Measurements from ENCODE around the gene LYRM1. TPM values are rescaled to one million over a fixed set of nuclear protein-coding genes. Genes with fewer than 3 reads are reported as not detected.

Gene LYRM1
- polyA plus RNA-seq, 1 donor from 2014 or later, result 125 TPM

DNA sequence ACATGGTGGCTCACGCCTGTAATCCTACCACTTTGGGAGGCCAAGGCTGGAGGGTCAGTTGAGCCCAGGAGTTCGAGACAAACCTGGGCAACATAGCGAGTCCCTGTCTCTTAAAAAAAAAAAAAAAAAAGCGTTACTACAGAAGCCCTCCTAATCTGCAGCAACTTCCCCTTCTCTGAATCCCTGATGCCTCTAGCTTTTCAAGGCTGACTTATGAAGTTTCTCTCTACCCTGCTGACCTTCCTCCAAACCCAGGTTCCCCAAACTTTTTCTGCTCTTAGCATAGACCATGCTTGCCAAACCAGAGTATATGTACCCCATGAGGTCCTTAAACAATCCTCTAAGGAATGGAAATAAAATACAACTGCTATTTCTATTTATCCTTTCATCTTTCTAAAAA is 16.4 kb downstream of the LYRM1 start:
- Histone ChIP-seq H3K9ac (ENCODE audit: low read length) (no peak overlapping the region), H4K20me1 (ENCODE audit: insufficient read depth) (no peaks in the 10 kb centered on the region), H2AFZ (ENCODE audit: low read depth, low read length) (no peak overlapping the region), H3K27ac (ENCODE audit: low read length) (no peak overlapping the region), H3K4me3 (ENCODE audit: low read length) (no peak overlapping the region), H3K79me2 (replicated peaks; ENCODE audit: insufficient read depth, low read length) (no peaks in the 10 kb centered on the region), H3F3A (ENCODE audit: insufficient read depth, low read length, poor library complexity, severe bottlenecking) (no peaks in the 10 kb centered on the region), H3K4me2 (ENCODE audit: low read length) (no peak overlapping the region), H3K36me3 (ENCODE audit: insufficient read depth, low read length) (no peaks in the 10 kb centered on the region), H3K9me3 (ENCODE audit: low read length) (no peaks in the 10 kb centered on the region), H3K27me3 (ENCODE audit: insufficient read depth, low read depth, low read length) (no peaks in the 10 kb centered on the region), H3K9me2 (ENCODE audit: insufficient read depth, low read length) (no peaks in the 10 kb centered on the region)
- TF ChIP-seq, protein P1, sequence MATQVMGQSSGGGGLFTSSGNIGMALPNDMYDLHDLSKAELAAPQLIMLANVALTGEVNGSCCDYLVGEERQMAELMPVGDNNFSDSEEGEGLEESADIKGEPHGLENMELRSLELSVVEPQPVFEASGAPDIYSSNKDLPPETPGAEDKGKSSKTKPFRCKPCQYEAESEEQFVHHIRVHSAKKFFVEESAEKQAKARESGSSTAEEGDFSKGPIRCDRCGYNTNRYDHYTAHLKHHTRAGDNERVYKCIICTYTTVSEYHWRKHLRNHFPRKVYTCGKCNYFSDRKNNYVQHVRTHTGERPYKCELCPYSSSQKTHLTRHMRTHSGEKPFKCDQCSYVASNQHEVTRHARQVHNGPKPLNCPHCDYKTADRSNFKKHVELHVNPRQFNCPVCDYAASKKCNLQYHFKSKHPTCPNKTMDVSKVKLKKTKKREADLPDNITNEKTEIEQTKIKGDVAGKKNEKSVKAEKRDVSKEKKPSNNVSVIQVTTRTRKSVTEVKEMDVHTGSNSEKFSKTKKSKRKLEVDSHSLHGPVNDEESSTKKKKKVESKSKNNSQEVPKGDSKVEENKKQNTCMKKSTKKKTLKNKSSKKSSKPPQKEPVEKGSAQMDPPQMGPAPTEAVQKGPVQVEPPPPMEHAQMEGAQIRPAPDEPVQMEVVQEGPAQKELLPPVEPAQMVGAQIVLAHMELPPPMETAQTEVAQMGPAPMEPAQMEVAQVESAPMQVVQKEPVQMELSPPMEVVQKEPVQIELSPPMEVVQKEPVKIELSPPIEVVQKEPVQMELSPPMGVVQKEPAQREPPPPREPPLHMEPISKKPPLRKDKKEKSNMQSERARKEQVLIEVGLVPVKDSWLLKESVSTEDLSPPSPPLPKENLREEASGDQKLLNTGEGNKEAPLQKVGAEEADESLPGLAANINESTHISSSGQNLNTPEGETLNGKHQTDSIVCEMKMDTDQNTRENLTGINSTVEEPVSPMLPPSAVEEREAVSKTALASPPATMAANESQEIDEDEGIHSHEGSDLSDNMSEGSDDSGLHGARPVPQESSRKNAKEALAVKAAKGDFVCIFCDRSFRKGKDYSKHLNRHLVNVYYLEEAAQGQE (IDR thresholded peaks at IDR 0.05; ENCODE audit: borderline replicate concordance), result no peak
- TF ChIP-seq RAD21 (conservative IDR thresholded peaks at IDR 0.05), result no peak
- no peak for TF ChIP-seq TAF1 (IDR thresholded peaks at IDR 0.05; ENCODE audit: low read depth)
- TF ChIP-seq, protein P2, sequence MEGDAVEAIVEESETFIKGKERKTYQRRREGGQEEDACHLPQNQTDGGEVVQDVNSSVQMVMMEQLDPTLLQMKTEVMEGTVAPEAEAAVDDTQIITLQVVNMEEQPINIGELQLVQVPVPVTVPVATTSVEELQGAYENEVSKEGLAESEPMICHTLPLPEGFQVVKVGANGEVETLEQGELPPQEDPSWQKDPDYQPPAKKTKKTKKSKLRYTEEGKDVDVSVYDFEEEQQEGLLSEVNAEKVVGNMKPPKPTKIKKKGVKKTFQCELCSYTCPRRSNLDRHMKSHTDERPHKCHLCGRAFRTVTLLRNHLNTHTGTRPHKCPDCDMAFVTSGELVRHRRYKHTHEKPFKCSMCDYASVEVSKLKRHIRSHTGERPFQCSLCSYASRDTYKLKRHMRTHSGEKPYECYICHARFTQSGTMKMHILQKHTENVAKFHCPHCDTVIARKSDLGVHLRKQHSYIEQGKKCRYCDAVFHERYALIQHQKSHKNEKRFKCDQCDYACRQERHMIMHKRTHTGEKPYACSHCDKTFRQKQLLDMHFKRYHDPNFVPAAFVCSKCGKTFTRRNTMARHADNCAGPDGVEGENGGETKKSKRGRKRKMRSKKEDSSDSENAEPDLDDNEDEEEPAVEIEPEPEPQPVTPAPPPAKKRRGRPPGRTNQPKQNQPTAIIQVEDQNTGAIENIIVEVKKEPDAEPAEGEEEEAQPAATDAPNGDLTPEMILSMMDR (IDR thresholded peaks at IDR 0.05; ENCODE audit: poor library complexity, severe bottlenecking), result no peak
- no peak for TF ChIP-seq POLR2AphosphoS5 (IDR thresholded peaks at IDR 0.05)
- no peak for TF ChIP-seq EP300 (conservative IDR thresholded peaks at IDR 0.05; ENCODE audit: poor library complexity, severe bottlenecking)
- no peak for TF ChIP-seq SMC3 (conservative IDR thresholded peaks at IDR 0.05; ENCODE audit: poor library complexity)
- TF ChIP-seq EZH2 (IDR thresholded peaks at IDR 0.05; ENCODE audit: borderline replicate concordance, insufficient read depth, low read length, poor library complexity, severe bottlenecking), result no peak
- no peak for TF ChIP-seq MXI1 (conservative IDR thresholded peaks at IDR 0.05; ENCODE audit: poor library complexity, severe bottlenecking)

DNA sequence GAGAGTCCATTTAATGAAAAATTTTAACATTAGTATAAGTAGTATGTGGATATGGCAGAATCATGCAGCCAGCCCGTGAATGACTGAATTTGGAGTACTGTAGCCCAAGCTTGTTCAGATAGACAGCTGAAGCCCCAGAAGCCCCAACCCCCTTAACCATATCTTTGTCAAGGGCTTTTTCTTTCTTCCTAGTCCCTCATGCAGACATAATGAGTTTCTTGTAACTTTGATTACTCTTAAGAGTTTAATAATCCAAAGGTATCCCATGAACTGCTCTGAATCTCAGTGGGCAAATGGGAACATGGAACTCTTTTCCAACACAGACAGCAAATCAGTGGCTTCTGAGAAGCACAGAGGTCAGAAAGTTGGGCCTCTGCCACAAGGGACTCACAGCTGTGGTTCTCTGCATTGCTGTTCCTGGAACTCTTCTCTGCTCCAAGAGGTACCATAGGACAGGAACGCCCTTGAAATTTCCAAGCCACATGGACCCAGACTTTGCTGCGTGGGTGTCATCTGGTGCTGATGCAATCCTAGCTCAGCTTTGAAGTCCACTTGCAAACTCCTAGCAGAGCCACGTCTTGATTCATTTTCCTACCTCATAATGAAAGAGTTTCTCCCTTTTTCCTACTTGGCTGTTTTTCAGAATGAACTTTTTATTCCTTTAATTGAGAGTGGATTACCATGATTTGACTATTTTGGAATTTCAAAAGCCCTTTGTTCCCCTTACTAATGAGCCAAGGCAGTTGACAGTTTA is 18.1 kb downstream of the LYRM1 start:
- Histone ChIP-seq H4K20me1 (ENCODE audit: insufficient read depth) (no peaks in the 10 kb centered on the region), H3K4me3 (ENCODE audit: low read length) (no peak overlapping the region), H3K79me2 (replicated peaks; ENCODE audit: insufficient read depth, low read length) (no peaks in the 10 kb centered on the region), H3K9me2 (ENCODE audit: insufficient read depth, low read length) (no peaks in the 10 kb centered on the region), H3K9ac (ENCODE audit: low read length) (no peak overlapping the region), H3F3A (ENCODE audit: insufficient read depth, low read length, poor library complexity, severe bottlenecking) (no peaks in the 10 kb centered on the region), H2AFZ (ENCODE audit: low read depth, low read length) (no peak overlapping the region), H3K4me2 (ENCODE audit: low read length) (no peak overlapping the region), H3K36me3 (ENCODE audit: insufficient read depth, low read length) (no peaks in the 10 kb centered on the region), H3K9me3 (ENCODE audit: low read length) (no peaks in the 10 kb centered on the region), H3K27ac (ENCODE audit: low read length) (no peak overlapping the region), H3K27me3 (ENCODE audit: insufficient read depth, low read depth, low read length) (no peaks in the 10 kb centered on the region)
- TF ChIP-seq SMC3 (conservative IDR thresholded peaks at IDR 0.05; ENCODE audit: poor library complexity), result no peak
- no peak for TF ChIP-seq EP300 (conservative IDR thresholded peaks at IDR 0.05; ENCODE audit: poor library complexity, severe bottlenecking)
- TF ChIP-seq, protein P2 (IDR thresholded peaks at IDR 0.05; ENCODE audit: poor library complexity, severe bottlenecking), result no peak
- TF ChIP-seq RAD21 (conservative IDR thresholded peaks at IDR 0.05), result no peak
- TF ChIP-seq, protein P1 (IDR thresholded peaks at IDR 0.05; ENCODE audit: borderline replicate concordance), result no peak
- no peak for TF ChIP-seq POLR2AphosphoS5 (IDR thresholded peaks at IDR 0.05)

Data from neural cell (in vitro differentiated cells).